Activated CD8-positive, alpha-beta T cell treated with anti-CD3 and anti-CD28 coated beads, Interleukin-2, amount 10 ng/mL, durations not matched to agents 7 days and 5 days (primary cell): ENCODE measurements around the gene SRRD. TPM values are rescaled to one million over a fixed set of nuclear protein-coding genes. Genes with fewer than 3 reads are reported as not detected.

Source experiments
- ATAC-seq: fragments of 150-1000 bp; cut with Tn5 transposase; one replicate; pipeline ENCODE4 v1.10.0; 2021; ENCODE audit warnings: moderate library complexity
- CTCF ChIA-PET: fragments of 350-600 bp; sonication (Branson Sonifier 250); formaldehyde crosslinking; loops from one replicate; lab custom pipeline; 2021; ENCODE audit warnings: antibody characterized with exemption; lab: Charles Lee
- POLR2A ChIA-PET: fragments of 350-600 bp; sonication (Branson Sonifier 250); formaldehyde crosslinking; loops from one replicate; lab custom pipeline; 2021; ENCODE audit warnings: antibody characterized with exemption; lab: Charles Lee
- DNase-seq: peaks from one replicate; pipeline ENCODE4 v3.0.0-alpha.2; 2020
- H3K27ac Mint-ChIP-seq: one replicate; pipeline ENCODE4 v1.8.0; 2021; ENCODE audit warnings: mild to moderate bottlenecking, mixed read lengths
- H3K27me3 Mint-ChIP-seq: one replicate; pipeline ENCODE4 v1.8.0; 2021; ENCODE audit warnings: low read depth, mixed read lengths
- H3K36me3 Mint-ChIP-seq: one replicate; pipeline ENCODE4 v1.8.0; 2021; ENCODE audit warnings: low read depth, mixed read lengths
- H3K4me1 Mint-ChIP-seq: one replicate; pipeline ENCODE4 v1.8.0; 2021; ENCODE audit warnings: low read depth, mixed read lengths
- H3K4me3 Mint-ChIP-seq: one replicate; pipeline ENCODE4 v1.8.0; 2021; ENCODE audit warnings: mild to moderate bottlenecking, mixed read lengths
- H3K9me3 Mint-ChIP-seq: one replicate; pipeline ENCODE4 v1.8.0; 2022; ENCODE audit warnings: mixed read lengths; ENCODE audit not compliant: insufficient read depth
- total RNA-seq, 2 experiments: library from RNA; stranded (reverse); gene quantifications; one replicate each; pipeline ENCODE4 v1.2.3, GENCODE V29; 2021

Gene SRRD
- total RNA-seq, 2 experiments from 2014 or later = 21.6 to 22.6 TPM

- POLR2A ChIA-PET = no interaction called here
- Mint-ChIP-seq H3K36me3 (peaks cover 36% of the 10 kb centered on the region), H3K27ac (no peak overlapping the region), H3K4me1 (no peaks in the 10 kb centered on the region), H3K9me3 (no peaks in the 10 kb centered on the region), H3K27me3 (no peaks in the 10 kb centered on the region), H3K4me3 (no peak overlapping the region)
- CTCF ChIA-PET = interaction anchor here (0.7 to 5.3 kb wide), 19 partner anchors 14 to 99 kb away, joined by 3 to 76 read pairs (median 6); no protein-coding TSS in a partner anchor
- no peak for ATAC-seq
- DNase-seq = no peak
Measured at GRCh38 chr22:26460202-26460601, 23.5 kb upstream of the SRRD start.

- H3K4me1 Mint-ChIP-seq = no peaks in the 10 kb centered on the region
- no peaks in the 10 kb centered on the region for H3K27me3 Mint-ChIP-seq
- ATAC-seq (no peak), DNase-seq (peak; percentile 46)
- H3K36me3 Mint-ChIP-seq = peaks cover 34% of the 10 kb centered on the region
- ChIA-PET POLR2A (no interaction called here), CTCF (interaction anchor here (0.5 to 5.3 kb wide), 27 partner anchors 10 to 525 kb away, joined by 3 to 76 read pairs (median 5); no protein-coding TSS in a partner anchor)
- no peak overlapping the region for H3K27ac Mint-ChIP-seq
- H3K4me3 Mint-ChIP-seq = no peak overlapping the region
- H3K9me3 Mint-ChIP-seq = no peaks in the 10 kb centered on the region
Measured at GRCh38 chr22:26461188-26461810, 22.4 kb upstream of the SRRD start.

GRCh38 chr22:26462051-26462450, 21.6 kb upstream of the SRRD start:
- ATAC-seq = no peak
- Mint-ChIP-seq H3K27me3 (no peaks in the 10 kb centered on the region), H3K4me1 (no peaks in the 10 kb centered on the region), H3K4me3 (no peak overlapping the region), H3K27ac (no peak overlapping the region), H3K9me3 (no peaks in the 10 kb centered on the region), H3K36me3 (peaks cover 39% of the 10 kb centered on the region)
- ChIA-PET CTCF (interaction anchor here (0.5 to 5.3 kb wide), 15 partner anchors 9 to 524 kb away, joined by 3 to 76 read pairs (median 5); no protein-coding TSS in a partner anchor), POLR2A (no interaction called here)
- no peak for DNase-seq

GRCh38 chr22:26462641-26463040, 21.0 kb upstream of the SRRD start:
- H3K27ac Mint-ChIP-seq = no peak overlapping the region
- H3K36me3 Mint-ChIP-seq = peaks cover 34% of the 10 kb centered on the region
- ChIA-PET CTCF (interaction anchor here (1.7 to 5.3 kb wide), 4 partner anchors 31 to 102 kb away, joined by 5 to 76 read pairs (median 38); no protein-coding TSS in a partner anchor), POLR2A (no interaction called here)
- ATAC-seq = no peak
- DNase-seq = no peak
- no peaks in the 10 kb centered on the region for H3K4me1 Mint-ChIP-seq
- no peaks in the 10 kb centered on the region for H3K9me3 Mint-ChIP-seq
- no peak overlapping the region for H3K4me3 Mint-ChIP-seq
- H3K27me3 Mint-ChIP-seq = no peaks in the 10 kb centered on the region

- ATAC-seq (no peak), DNase-seq (no peak)
- no peaks in the 10 kb centered on the region for H3K27me3 Mint-ChIP-seq
- no peak overlapping the region for H3K27ac Mint-ChIP-seq
- ChIA-PET POLR2A (no interaction called here), CTCF (interaction anchor here (1.7 to 5.3 kb wide), 4 partner anchors 32 to 103 kb away, joined by 5 to 76 read pairs (median 38); no protein-coding TSS in a partner anchor)
- no peaks in the 10 kb centered on the region for H3K9me3 Mint-ChIP-seq
- H3K36me3 Mint-ChIP-seq = peaks cover 35% of the 10 kb centered on the region
- no peaks in the 10 kb centered on the region for H3K4me1 Mint-ChIP-seq
- H3K4me3 Mint-ChIP-seq = no peak overlapping the region
Measured at GRCh38 chr22:26463101-26463661, 20.5 kb upstream of the SRRD start.

- DNase-seq (no peak), ATAC-seq (no peak)
- Mint-ChIP-seq H3K4me3 (no peak overlapping the region), H3K9me3 (no peaks in the 10 kb centered on the region), H3K36me3 (peaks cover 38% of the 10 kb centered on the region), H3K4me1 (no peaks in the 10 kb centered on the region), H3K27me3 (no peaks in the 10 kb centered on the region), H3K27ac (no peak overlapping the region)
- CTCF ChIA-PET = interaction anchor here (4.6 to 5.3 kb wide), 2 partner anchors 67 to 98 kb away, joined by 52 to 76 read pairs; no protein-coding TSS in a partner anchor
- POLR2A ChIA-PET = no interaction called here
Measured at GRCh38 chr22:26463688-26464087, 20.0 kb upstream of the SRRD start.

- POLR2A ChIA-PET = interaction anchor here (1.7 kb wide), 1 partner anchor 19 kb away, joined by 3 read pairs; the partner anchor contains the start of gene HPS4
- Mint-ChIP-seq H3K27me3 (no peaks in the 10 kb centered on the region), H3K36me3 (peaks cover 44% of the 10 kb centered on the region), H3K4me1 (no peaks in the 10 kb centered on the region), H3K9me3 (no peaks in the 10 kb centered on the region), H3K27ac (no peak overlapping the region), H3K4me3 (no peak overlapping the region)
- CTCF ChIA-PET = no interaction called here
- ATAC-seq (no peak), DNase-seq (no peak)
Measured at GRCh38 chr22:26464312-26464711, 19.4 kb upstream of the SRRD start.

- Mint-ChIP-seq H3K27me3 (no peaks in the 10 kb centered on the region), H3K4me1 (no peaks in the 10 kb centered on the region), H3K4me3 (no peak overlapping the region), H3K36me3 (peaks cover 52% of the 10 kb centered on the region), H3K27ac (no peak overlapping the region), H3K9me3 (no peaks in the 10 kb centered on the region)
- ChIA-PET CTCF (interaction anchor here (1.8 kb wide), 1 partner anchor 35 kb away, joined by 6 read pairs; no protein-coding TSS in a partner anchor), POLR2A (no interaction called here)
- DNase-seq = no peak
- no peak for ATAC-seq
Measured at GRCh38 chr22:26466196-26466595, 17.5 kb upstream of the SRRD start.

- H3K4me3 Mint-ChIP-seq = no peak overlapping the region
- no peaks in the 10 kb centered on the region for H3K27me3 Mint-ChIP-seq
- no peaks in the 10 kb centered on the region for H3K9me3 Mint-ChIP-seq
- ChIA-PET CTCF (interaction anchor here (0.9 to 1.9 kb wide), 4 partner anchors 9 to 106 kb away, joined by 3 to 5 read pairs (median 4); no protein-coding TSS in a partner anchor), POLR2A (no interaction called here)
- DNase-seq (no peak), ATAC-seq (no peak)
- H3K36me3 Mint-ChIP-seq = peaks cover 56% of the 10 kb centered on the region
- H3K27ac Mint-ChIP-seq = no peak overlapping the region
- peaks cover 7% of the 10 kb centered on the region for H3K4me1 Mint-ChIP-seq
Measured at GRCh38 chr22:26470807-26471206, 12.9 kb upstream of the SRRD start.

GRCh38 chr22:26471522-26471921, 12.2 kb upstream of the SRRD start:
- POLR2A ChIA-PET = interaction anchor here (0.6 kb wide), 1 partner anchor 177 kb away, joined by 3 read pairs; no protein-coding TSS in a partner anchor
- CTCF ChIA-PET = interaction anchor here (0.9 to 1.8 kb wide), 3 partner anchors 10 to 36 kb away, joined by 3 to 5 read pairs (median 4); no protein-coding TSS in a partner anchor
- no peak overlapping the region for H3K4me3 Mint-ChIP-seq
- DNase-seq = no peak
- H3K27me3 Mint-ChIP-seq = no peaks in the 10 kb centered on the region
- no peaks in the 10 kb centered on the region for H3K9me3 Mint-ChIP-seq
- peaks cover 9% of the 10 kb centered on the region for H3K4me1 Mint-ChIP-seq
- H3K27ac Mint-ChIP-seq = peak overlapping the region; percentile 34
- peaks cover 57% of the 10 kb centered on the region for H3K36me3 Mint-ChIP-seq
- ATAC-seq = no peak

- H3K9me3 Mint-ChIP-seq = no peaks in the 10 kb centered on the region
- ChIA-PET CTCF (interaction anchor here (1.0 to 1.3 kb wide), 2 partner anchors 9 to 14 kb away, joined by 3 to 7 read pairs; partner anchors contain the start of genes HPS4 and SRRD), POLR2A (interaction anchor here (0.9 to 1.8 kb wide), 2 partner anchors 9 to 15 kb away, joined by 4 to 10 read pairs; partner anchors contain the start of genes HPS4 and SRRD)
Measured at GRCh38 chr22:26474682-26475081, 9.0 kb upstream of the SRRD start.

More at GRCh38 chr22:26474682-26475081, 9.0 kb upstream of the SRRD start:
- no peaks in the 10 kb centered on the region for H3K27me3 Mint-ChIP-seq
- DNase-seq = no peak
- peaks cover 60% of the 10 kb centered on the region for H3K36me3 Mint-ChIP-seq
- no peak for ATAC-seq
- no peak overlapping the region for H3K4me3 Mint-ChIP-seq
- no peak overlapping the region for H3K27ac Mint-ChIP-seq
- peaks cover 35% of the 10 kb centered on the region for H3K4me1 Mint-ChIP-seq
